GM18868 (cell line): ENCODE data around the gene ATP6V1G1.
"Not testable (repeated sequence)": the region's sequence is repeated elsewhere in the genome, so short reads cannot be mapped to it uniquely, and the experiment has no call there.

Experiments used
- ATAC-seq: cut with Tn5 transposase; IDR thresholded peaks from one replicate; pipeline ENCODE4 v1.9.1; 2021; ENCODE audit warnings: mild to moderate bottlenecking, moderate library complexity; ENCODE audit not compliant: unreplicated experiment

The ATP6V1G1 gene

DNA sequence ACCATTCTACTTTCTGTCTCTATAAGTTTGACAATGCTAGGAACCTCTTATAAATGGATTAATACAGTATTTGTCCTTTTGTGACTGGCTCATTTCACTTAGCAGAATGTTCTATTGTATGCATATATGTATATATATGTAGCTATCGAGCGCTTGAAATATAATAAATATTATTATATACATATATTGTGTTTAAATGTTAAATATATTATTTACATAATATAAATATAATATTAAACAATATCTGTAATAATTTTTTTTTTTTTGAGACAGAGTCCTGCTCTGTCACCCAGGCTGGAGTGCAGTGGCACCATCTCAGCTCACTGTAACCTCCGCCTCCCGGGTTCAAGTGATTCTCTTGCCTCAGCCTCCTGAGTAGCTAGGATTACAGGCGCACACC is 9.4 kb upstream of the ATP6V1G1 start:
- ATAC-seq = not testable (repeated sequence)

DNA sequence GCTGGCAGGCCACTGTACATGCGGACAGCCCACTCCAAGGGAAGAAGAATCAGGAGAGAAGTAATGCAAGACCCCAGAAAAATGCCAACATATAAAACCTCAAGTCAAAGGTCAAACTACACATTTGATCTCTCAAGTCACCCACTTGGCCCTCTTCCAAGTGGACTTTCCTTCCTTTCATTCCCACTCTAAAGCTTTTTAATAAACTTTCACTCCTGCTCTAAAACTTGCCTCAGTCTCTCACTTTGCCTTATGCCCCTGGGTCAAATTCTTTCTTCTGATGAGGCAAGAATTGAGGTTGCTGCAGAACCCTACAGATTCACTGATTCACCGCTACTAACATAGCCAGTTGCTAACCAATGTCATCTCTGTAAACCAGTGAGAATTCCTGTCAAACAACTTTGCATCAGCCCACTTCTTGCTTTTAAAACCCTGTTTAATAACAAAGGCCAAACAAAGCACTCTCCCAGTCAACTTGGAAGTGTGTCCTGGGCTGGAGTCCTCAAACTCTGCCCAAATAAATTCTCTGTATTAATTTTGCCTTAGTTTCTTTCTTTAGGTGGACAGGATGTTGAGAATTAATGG is 6.9 kb upstream of the ATP6V1G1 start:
- ATAC-seq = no peak

GRCh38 chr9:114583371-114584155 is 4.0 kb upstream of the ATP6V1G1 start:
- ATAC-seq = no peak

DNA sequence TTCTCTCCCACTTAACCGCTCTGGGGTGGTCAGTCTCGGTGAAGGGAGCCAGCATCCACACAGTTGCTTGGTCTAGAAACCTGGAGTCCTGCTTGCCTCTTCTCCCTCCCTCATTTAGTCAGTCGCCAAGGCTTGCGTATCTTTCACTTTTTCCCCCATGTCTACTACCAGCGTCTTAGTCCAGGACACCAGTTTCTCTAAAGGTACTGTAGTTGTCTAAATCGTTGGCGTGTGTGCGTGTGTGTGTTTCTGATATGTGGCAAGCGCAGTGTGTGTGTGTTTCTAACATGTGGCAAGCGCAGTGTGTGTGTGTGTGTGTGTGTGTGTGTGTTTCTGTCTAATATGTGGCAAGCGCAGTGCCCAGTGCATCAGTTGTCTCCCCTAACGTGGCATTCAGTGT is 641 bp downstream of the ATP6V1G1 start:
- no peak for ATAC-seq

DNA sequence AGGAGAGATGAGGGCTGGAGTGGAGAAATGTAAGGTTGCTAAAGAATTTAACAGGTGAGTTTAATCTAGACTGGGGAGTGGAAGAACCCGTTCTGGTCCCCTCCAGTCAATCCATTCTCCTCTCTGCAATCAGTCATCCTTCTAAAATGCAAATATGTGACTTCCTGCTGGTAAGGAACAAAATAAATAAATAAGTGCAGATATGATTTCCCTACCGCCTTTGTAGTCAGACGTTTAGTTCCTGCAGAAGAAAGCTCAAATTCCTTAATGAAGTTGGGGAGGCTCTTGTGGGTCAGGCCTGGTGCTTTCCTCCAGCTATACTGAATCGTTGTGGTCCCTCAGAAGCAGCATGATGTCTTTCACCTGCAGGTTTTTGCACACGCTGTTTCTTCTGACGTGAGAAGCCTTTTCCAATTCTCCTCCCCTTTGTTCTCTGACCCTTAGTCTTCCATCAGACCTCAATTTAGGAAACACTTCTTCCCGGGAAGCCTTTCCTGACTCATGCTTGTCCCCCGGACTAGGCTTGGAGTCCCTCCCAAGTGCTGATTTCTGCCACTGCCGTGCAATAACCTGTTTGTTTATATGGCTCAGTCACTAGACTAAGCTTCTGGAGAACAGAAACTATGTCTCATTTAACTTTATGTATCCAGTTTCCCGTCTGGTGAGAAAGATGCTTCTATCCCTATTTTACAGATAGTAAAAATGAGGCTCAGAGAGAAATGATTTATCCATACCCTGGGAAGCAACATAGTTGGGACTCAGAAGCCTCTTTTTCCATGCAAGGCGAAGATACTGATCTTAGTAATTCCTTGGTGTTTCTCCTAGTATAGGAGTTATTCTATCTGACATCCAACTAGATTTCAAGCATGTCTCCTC is 1.3 kb downstream of the ATP6V1G1 start:
- ATAC-seq = no peak

- no peak for ATAC-seq
Measured at GRCh38 chr9:114590328-114590727, 2.8 kb downstream of the ATP6V1G1 start.

DNA sequence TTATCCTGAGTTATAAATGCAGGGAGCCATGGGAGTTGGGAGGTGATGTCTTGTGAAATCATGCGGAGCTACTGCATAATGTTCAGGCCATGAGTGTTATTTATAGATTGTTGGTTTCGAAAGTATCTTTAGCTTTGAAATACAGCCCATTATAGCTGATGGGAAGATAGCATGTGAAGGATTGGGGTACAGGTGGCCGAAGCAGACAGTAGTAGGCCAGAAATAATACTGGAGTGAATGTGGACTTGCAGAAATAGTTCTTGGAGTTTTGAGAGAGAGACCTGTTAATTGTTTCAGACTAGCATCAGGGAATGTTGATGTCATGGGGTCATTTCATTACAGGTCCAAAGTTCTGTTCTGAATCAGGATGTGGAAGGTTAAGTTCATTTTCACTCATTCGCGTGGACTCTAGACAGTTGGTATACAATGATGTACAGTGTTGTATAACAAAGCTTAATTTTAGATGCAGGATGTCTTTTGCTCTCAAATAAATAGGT is 3.8 kb downstream of the ATP6V1G1 start:
- ATAC-seq = no peak

GRCh38 chr9:114591849-114592248 is 4.3 kb downstream of the ATP6V1G1 start:
- ATAC-seq = no peak

GRCh38 chr9:114592356-114592755 is 4.8 kb downstream of the ATP6V1G1 start:
- no peak for ATAC-seq

GRCh38 chr9:114594136-114594535 is 6.6 kb downstream of the ATP6V1G1 start:
- ATAC-seq = no peak

DNA sequence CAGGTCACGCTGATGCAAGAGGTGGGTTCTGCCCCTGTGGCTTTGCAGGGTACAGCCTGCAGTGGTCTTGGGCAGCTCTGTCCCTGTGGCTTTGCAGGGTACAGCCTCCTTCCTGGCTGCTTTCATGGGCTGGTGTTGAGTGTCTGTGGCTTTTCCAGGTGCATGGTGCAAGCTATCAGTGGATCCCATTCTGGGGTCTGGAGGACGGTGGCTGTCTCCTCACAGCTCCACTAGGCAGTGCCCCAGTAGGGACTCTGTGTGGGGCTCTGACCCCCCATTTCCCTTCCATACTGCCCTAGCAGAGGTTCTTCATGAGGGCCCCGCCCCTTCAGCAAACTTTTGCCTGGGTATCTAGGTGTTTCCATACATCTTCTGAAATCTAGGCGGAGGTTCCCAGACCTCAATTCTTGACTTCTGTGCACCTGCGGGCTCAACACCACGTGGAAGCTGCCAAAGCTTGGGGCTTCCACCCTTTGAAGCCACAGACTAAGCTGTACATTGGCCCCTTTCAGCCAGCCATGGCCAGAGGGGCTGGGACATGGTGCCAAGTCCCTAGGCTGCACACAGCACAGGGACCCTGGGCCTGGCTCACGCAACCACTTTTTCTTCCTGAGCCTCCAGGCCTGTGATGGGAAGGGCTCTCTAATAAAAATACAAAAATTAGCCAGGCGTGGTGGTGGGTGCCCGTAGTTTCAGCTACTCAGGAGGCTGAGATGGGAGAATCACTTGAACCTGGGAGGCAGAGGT is 13.1 kb downstream of the ATP6V1G1 start:
- ATAC-seq = not testable (repeated sequence)

DNA sequence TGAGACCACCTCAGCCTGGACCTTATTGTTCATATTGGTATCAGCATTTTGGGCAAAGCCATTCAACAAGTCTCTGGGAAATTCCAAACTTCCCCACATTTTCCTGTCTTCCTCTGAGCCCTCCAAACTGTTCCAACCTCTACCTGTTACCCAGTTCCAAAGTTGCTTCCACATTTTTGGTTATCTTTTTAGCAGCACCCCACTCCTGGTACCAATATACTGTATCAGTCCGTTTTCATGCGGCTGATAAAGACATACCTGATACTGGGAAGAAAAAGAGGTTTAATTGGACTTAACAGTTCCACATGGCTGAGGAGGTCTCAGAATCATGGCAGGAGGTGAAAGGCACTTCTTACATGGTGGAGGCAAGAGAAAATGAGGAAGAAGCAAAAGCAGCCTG is 14.2 kb downstream of the ATP6V1G1 start:
- not testable (repeated sequence) for ATAC-seq

DNA sequence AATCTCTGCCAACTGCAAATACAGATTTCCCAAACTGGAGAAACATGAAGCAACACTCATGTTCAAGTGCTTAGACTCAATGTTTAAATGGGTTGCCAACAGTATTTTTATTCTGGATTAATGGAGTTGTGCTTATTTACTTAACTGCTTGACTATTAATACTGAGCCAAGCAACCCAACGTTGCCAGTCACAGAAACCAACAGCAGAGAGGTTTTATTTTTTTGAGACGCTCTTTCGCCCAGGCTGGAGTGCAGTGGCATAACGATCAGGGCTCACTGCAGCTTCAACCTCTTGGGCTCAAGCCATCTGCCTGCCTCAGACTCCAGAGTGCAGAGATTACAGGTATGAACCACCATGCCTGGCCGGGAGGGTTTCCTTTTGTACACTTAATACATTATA is 15.1 kb downstream of the ATP6V1G1 start:
- no peak for ATAC-seq

DNA sequence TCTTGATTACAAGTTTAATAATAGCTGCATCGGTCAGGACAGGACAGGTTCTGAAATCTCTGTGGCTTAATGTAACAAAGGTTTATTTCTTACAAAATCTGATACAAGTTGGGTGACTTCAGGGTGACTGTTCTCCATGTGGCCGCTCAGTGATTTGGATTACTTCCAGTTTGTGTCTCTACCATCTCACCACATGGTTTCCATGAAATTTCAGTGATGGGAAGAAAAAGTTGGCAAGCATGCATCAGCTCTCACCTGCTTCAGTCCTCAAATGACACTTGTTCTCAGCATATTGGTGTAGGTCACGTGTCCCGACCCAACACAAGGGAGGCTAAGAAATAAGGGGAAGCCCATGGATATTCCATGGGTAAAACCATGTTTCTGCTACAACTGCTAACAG is 15.7 kb downstream of the ATP6V1G1 start:
- ATAC-seq = no peak

- no peak for ATAC-seq
Measured at GRCh38 chr9:114604989-114605388, 17.4 kb downstream of the ATP6V1G1 start.

DNA sequence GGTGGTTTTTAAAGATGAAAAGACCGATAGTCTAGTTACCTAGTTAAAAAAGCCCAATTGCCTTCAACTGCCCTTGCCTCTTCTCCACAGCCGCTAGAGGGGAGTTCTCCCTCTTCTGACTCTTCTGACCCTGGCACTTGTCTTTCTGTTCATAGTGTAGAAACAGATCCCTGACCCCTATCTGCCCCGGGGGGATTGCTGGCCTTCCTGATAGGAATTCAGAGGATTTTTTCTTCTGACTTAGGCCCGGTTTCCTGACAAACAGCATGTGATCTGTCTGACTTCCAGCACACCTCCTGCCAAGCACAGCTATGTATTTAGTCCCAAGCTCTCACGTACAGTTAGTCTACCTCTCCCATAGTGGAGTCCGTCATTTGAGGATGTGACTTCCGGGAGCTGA is 18.5 kb downstream of the ATP6V1G1 start:
- ATAC-seq = no peak

DNA sequence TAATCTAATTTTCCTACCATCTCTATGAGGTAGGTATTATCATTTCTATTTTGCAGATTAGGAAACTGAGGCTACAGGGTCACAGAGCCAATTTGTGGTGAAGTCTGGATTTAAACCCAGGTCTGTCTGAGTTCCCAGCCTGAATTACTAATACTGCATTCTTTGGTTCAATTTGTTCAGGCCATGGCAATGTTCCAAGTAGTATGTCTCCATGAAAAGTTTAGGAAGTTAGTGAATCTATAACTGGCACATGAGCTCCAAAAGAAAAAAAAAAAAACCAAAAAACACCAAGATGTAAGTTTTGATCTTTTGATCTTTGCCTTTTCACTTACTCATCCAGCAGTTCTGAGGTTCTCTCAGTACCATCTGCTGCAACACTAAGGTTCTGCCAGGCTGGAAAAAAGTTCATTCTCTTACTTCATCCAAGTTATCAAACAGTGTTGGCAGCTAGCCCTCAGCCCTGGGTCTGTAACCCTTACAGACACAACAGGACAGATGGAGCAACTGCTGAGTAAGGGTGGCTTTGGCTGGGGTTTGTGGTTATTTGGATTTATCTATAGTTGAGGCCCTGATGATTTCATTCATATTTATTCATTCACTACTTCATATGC is 19.1 kb downstream of the ATP6V1G1 start:
- ATAC-seq = no peak

- ATAC-seq = peak; percentile 54
Measured at GRCh38 chr9:114607671-114608524, 20.3 kb downstream of the ATP6V1G1 start.

DNA sequence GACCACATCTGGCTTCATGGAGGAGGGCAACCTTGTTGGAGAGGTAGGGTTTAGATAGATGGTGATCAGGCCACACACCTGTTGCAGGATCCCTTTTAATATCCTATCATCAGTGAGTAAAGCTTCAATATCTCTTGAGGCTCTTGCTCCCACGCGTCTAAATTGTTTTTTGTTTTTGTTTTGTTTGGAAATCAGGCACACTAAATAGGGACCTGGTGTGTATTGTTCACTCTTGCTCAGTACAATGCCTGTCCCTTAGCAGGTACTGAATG is 20.9 kb downstream of the ATP6V1G1 start:
- no peak for ATAC-seq
